HT1080 (cell line): Measurements from ENCODE around the gene SPAG16. TPM values are rescaled to one million over a fixed set of nuclear protein-coding genes. Genes with fewer than 3 reads are reported as not detected.
A peak's percentile ranks its signal among the peaks of the same experiment; 100 is the strongest.

Source experiments
- DNase-seq: peaks from one replicate; pipeline ENCODE4 v3.0.0-alpha.2; 2015; ENCODE audit warnings: low read depth
- total RNA-seq: library from RNA; depleted of rRNA; stranded (reverse); fragments of >200 nt; shearing (Covaris generic); gene quantifications from 2 replicates; pipeline ENCODE4 v1.2.3, GENCODE V29; 2014

Gene SPAG16
- total RNA-seq, 1 experiment from 2014 or later = 15.4 TPM

GRCh38 chr2:213537579-213537978 lies 253.3 kb downstream of the SPAG16 start:
- no peak for DNase-seq

DNA sequence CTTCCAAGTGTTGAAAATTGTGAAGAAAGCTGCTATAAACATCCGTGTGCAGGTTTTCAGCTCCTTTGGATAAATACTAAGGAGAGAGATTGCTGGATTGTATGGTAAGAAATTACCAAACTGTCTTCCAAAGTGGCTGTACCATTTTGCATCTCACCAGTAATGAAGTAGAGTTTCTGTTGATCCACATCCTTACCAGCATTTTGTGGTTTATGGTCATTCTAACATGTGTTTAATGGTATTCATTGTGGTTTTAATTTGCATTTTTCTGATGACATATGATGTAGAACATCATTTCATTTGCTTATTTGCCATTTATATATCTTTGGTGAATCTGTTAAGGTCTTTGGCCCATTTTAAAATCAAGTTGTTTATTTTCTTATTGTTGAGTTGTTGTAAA lies 260.7 kb downstream of the SPAG16 start:
- DNase-seq = no peak

DNA sequence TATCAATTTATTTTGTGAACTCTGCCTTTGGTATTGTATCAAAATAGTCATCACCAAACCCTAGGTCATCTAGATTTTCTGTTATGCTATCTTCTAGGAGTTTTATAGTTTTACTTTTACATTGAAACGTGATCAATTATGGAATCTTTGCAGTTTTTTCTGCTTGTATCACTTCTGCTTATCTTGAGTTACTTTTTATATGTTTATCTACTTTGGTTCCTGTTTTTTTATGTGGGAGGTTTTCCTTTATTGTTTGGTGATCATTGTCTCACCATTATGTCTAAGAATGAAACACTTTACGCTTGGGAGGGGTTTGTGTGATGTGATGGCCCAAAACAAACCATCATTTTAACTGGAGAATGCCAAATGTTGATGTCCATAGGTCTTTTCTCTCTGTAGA lies 261.2 kb downstream of the SPAG16 start:
- no peak for DNase-seq

GRCh38 chr2:213545964-213546475 lies 261.8 kb downstream of the SPAG16 start:
- DNase-seq = no peak

- no peak for DNase-seq
Measured at GRCh38 chr2:213551526-213551925, 267.3 kb downstream of the SPAG16 start.

- no peak for DNase-seq
Measured at GRCh38 chr2:213559053-213559452, 274.8 kb downstream of the SPAG16 start.

- no peak for DNase-seq
Measured at GRCh38 chr2:213561759-213562158, 277.5 kb downstream of the SPAG16 start.

- no peak for DNase-seq
Measured at GRCh38 chr2:213562539-213563180, 278.4 kb downstream of the SPAG16 start.

DNA sequence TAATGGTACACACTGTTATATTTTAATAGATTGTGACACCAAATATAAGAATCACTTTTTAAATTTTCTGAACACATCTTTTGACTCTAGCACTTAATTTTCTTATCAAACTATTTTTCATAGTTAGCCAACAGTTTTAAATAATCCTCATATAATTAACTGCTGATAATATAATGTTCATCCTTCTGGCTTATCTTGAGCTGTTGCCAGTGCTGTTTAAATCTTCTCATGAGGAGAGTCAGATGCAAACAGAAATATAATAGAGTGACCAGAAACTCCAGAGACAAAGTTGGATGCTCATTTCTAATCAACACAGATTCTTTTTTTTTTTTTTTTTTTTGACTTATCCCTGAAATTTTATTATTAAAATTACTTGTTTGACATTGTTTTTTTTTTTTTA lies 282.6 kb downstream of the SPAG16 start:
- DNase-seq = no peak

DNA sequence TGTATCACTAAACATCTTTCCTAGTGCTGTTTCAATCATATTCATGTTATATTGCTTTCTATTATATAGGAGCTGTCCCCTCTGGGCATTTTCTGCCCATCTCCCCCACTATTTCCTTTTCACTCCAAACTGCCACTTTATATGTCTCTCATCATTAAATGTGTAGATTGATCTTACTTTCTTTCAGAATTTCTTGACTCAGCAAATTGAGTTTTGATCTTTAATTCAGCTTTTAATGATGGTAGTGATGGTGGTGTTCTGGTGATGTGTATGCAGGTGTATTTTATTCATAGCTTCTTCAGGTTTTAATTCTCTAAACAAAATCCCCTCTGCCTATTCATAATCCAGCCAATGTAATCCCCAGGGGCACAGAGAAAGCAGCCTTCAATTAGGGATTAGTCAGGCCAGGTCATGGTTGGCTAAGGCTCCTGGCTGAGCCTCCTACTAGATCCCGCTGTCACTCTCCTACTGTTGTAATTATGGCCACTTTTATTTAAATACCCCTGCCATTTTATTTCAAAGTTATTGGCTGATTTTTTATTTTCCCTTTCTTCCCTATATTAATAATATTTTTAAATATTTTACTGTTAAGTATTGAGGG lies 325.4 kb downstream of the SPAG16 start:
- DNase-seq = no peak

DNA sequence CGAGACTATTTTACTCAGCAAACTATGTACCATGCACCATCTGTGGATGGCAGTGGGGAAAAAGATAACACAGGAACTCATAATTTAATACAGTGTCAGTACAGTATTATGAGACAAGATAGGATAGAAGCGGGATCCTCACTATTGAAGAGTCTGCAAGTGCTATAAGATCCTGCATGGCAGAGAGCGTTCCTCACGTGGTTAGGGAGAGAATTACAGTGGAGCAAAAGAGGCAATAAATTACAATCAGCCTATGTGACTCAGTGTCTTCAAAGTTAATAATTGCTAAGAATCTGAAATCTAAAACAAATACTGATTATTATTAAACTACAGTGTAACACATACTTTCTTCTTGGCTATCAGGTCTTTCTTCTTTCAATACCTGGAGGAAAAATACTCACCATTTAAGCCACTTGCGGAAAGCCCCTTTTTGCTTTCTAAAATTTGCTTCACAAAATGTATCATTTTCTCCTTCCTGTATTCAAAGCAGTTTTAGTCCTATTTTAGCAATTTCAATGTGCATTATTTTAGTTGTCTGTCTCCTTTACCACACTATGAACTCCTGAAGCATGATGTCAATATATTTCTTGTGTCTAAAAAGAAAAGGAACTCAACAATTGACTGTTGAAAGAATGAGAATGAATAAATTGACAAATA lies 342.9 kb downstream of the SPAG16 start:
- no peak for DNase-seq

GRCh38 chr2:213627835-213628460 lies 343.7 kb downstream of the SPAG16 start:
- DNase-seq = no peak

DNA sequence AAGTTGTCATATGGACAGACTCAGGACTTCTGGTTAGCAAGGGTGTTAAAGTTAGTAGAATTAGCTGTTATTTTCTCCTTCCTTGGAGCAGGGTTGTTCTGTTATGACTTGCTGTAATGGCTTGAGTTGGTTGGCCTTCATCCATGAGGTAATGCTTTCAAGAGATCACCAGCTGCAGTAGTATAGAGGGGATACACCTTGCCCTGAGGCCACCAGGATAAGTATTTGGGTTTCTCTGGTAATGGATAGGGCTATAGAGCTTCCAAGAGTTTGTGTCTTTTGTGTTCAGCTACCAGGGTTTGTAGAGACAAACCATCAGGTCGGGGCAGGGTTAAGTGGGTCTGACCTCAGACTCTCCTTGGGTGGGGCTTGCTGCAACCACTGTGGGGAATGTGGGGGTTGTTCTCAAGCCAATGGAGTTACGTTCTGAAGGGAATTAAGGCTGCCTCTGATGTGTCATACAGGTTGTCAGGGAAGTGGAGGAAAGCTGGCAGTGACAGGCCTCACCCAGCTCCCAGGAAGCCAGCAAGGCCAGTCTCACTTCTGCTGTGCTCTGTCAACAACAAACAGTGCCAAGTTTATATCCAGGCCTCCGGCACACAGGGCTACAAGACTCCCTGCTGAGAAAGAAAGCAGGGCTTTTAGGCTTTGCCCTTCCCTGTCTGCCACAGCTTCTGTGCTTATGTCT lies 356.6 kb downstream of the SPAG16 start:
- DNase-seq = peak; percentile 13

- no peak for DNase-seq
Measured at GRCh38 chr2:213644926-213645325, 360.7 kb downstream of the SPAG16 start.

GRCh38 chr2:213649176-213649575 lies 364.9 kb downstream of the SPAG16 start:
- DNase-seq = no peak

- DNase-seq = no peak
Measured at GRCh38 chr2:213664817-213665216, 380.6 kb downstream of the SPAG16 start.

- no peak for DNase-seq
Measured at GRCh38 chr2:213669657-213670056, 385.4 kb downstream of the SPAG16 start.

DNA sequence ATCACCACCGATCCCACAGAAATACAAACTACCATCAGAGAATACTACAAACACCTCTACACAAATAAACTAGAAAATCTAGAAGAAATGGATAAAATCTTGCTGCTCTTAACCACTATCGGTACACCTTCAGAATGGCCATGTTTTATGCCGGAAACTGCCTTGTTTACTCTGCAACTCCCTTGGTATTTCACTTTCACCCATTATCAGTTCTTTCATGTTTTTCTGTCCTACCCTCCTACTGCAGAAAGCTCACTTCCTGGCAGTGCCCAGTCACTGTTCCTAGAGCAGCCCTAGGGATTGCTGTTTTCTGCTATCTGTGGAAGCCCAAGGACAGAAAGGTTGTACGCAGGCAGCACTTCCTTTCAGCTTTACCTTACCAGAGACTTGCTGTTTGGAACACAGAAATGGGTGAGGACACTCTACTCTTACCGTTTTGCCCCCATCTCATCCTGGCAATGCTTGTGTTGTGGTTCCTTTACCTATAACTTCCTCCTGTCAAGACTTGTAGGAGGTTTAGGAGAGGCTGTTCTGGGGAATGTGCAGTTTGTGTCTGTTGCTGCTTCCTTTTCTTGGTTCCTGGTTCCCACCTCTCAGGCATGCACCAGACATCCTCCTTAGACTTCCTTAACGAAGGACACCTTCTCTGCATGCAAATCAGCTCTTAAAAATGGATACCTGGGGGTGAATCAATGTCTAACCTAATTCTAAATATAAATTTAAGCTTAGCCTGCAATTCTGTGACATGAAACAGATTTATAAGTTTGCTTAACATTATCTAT lies 394.4 kb downstream of the SPAG16 start:
- DNase-seq = peak; percentile 3

GRCh38 chr2:213679894-213680293 lies 395.6 kb downstream of the SPAG16 start:
- no peak for DNase-seq

- no peak for DNase-seq
Measured at GRCh38 chr2:213682276-213682675, 398.0 kb downstream of the SPAG16 start.

GRCh38 chr2:213688133-213688532 lies 403.9 kb downstream of the SPAG16 start:
- DNase-seq = no peak
